Ecto neural progenitor cell (in vitro differentiated cells): Measurements from ENCODE around the gene GPX4.

Experiments
- DNase-seq: peaks from one replicate; pipeline ENCODE4 v3.0.0-alpha.2; 2018; ENCODE audit warnings: low spot score

GPX4 gene, protein sequence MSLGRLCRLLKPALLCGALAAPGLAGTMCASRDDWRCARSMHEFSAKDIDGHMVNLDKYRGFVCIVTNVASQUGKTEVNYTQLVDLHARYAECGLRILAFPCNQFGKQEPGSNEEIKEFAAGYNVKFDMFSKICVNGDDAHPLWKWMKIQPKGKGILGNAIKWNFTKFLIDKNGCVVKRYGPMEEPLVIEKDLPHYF

DNA sequence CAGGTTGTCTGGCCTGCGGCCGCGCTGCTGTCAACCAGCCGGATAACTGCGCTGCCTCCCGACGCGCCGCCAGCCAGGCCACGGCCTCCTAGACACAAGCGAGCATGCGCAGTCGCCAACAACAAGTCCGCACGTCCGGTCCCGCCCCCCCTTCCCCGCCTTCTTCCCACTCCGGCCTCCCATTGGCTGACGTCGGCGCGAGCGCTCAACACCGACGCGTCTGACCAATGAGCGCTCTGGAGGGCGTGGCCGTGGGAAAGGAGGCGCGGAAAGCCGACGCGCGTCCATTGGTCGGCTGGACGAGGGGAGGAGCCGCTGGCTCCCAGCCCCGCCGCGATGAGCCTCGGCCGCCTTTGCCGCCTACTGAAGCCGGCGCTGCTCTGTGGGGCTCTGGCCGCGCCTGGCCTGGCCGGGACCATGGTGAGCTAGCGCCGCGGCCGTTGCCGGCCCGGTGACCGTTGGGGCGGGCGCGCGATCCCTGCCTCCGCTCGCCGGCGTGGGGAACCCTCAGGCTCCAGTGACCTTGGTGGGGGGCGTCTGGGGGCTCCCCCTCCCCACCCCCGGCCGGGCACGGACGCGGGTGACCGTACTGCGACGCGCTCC is at the start of gene GPX4:
GPX4 (plus strand) TSS at position 287 of the 603 bp plus-strand sequence; CDS start at position 337, 50 bp downstream.
- DNase-seq = peak; percentile 100

DNA sequence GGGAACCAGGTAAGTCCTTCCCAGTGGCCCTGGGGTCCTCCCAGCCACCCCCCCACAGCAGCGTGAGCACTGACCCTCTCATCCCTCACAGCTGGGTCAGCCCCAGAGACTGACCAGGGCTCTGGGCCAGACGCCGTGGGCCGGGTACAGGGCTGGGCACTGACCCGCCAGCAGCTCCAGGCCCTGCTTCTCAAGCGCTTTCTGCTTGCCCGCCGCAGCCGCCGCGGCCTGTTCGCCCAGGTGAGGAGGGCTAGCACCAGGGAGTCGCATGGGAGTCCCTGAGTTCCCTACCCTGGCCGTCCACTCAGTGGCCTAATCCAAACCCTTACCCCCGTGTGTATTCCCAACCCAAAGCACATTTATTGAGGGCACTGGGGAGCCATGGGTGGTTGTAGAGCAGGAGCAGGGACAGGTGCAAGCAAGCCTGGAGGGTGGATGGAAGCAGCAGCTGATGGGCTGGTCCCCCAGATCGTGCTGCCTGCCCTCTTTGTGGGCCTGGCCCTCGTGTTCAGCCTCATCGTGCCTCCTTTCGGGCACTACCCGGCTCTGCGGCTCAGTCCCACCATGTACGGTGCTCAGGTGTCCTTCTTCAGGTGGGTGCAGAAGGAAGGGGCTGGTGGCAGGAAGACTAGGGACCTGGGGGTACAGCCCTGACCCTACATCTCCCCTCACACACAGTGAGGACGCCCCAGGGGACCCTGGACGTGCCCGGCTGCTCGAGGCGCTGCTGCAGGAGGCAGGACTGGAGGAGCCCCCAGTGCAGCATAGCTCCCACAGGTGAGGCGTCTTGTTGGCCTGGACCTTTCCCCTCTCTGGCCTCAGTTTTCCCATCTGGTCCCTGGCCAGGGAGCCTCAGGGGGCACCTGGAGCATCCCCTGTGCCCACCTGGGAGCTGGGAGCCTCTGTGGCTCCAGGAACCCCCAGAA is 49.4 kb upstream of the GPX4 start:
- DNase-seq = no peak

DNA sequence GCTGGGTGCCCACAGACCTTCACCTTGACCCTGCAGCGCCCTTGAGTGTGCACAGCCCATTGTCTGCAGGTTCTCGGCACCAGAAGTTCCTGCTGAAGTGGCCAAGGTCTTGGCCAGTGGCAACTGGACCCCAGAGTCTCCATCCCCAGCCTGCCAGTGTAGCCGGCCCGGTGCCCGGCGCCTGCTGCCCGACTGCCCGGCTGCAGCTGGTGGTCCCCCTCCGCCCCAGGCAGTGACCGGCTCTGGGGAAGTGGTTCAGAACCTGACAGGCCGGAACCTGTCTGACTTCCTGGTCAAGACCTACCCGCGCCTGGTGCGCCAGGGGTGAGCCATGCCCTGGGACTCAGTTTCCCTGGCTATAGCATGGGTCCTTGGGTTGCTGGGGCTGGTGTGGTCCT is 48.8 kb upstream of the GPX4 start:
- no peak for DNase-seq

DNA sequence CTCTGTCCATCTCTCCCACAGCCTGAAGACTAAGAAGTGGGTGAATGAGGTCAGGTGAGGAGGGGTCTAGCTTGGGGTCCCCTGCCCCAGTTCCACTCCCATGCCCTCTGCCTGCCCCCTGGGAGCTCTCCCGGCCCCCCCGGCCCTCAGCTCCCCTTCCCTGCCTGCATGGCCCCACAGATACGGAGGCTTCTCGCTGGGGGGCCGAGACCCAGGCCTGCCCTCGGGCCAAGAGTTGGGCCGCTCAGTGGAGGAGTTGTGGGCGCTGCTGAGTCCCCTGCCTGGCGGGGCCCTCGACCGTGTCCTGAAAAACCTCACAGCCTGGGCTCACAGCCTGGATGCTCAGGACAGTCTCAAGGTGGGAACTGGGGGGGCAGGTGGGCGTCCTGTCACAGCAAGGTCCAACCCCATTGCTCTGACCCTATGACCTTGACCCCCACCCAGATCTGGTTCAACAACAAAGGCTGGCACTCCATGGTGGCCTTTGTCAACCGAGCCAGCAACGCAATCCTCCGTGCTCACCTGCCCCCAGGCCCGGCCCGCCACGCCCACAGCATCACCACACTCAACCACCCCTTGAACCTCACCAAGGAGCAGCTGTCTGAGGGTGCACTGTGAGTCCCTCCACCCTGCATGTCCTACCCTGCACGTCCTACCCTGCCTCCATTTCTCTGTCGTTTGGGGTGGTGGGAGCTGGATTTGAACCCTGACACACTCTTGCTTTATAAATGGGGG is 47.7 kb upstream of the GPX4 start:
- no peak for DNase-seq

DNA sequence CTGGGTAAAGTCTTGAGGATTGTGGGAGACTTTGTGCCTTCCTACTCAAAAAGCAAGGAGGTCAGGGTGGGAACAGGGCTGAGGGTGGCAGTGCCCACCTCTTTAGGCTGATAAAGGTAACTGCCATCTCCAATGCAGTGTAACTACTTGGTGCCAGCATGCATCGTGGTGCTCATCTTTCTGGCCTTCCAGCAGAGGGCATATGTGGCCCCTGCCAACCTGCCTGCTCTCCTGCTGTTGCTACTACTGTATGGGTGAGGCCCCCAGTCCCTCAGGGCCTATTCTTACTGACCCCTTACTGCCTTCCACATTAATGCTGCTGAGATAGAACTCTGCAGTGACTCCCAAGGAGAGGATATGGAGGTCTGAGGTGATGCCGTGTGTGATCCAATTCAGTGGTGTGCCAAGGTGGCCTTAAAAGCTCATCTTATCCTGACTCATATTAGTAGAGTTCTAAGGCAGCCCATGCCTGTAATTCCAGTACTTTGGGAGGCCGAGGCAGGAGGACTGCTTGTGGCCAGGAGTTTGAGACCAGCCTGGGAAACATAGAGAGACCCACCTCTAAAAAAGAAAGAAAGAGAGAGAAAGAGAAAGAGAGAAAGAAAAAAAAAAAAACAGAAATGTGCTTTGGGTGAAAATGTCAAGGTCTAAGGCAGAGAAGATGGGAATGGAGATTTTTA is 46.5 kb upstream of the GPX4 start:
- DNase-seq = no peak

DNA sequence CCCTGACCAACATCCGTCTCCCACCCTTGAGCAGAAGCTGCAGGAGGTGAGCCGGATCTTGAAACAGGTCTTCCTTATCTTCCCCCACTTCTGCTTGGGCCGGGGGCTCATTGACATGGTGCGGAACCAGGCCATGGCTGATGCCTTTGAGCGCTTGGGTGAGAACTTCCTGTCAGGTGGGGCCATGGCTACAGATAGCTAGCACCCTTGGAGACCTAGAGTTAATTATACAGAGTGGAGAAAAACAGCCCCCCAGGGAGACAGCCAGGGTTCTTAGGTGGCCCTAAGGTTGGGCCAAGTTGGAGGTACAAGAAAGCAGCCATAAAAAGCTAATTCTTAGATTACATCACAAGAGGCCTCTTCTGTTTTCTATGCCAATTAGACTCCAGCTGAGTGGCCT is 45.7 kb upstream of the GPX4 start:
- no peak for DNase-seq

DNA sequence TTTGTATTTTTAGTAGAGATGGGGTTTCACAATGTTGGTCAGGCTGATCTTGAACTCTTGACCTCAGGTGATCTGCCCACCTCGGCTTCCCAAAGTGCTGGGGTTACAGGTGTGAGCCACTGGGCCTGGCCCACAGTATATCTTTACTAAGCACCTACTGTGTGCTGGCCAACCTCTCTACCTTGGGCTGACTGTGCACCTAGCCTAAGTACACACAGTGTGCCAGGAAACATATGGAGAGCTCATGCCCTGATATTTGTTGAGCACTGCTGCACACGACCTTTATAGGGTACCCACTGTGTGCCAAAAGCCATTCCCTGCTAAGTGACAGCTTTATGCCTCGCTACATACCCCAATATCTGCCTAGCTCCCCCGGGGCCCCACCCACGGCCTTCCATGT is 43.1 kb upstream of the GPX4 start:
- no peak for DNase-seq

DNA sequence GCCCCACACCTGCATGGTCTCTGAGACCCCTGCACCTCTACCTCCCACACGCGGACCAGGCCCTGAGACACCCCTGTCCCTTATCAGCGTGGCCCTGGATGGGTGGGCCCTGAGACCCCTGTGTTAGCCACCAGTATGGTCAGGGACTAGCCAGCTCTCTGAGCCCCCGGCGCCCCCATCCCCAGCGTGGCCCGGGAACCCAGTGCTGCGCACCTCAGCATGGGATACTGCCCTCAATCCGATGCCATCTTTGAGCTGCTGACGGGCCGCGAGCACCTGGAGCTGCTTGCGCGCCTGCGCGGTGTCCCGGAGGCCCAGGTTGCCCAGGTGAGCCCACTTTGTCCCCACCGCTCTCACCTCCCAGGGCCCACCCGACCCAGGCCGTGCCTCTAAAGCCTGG is 41.8 kb upstream of the GPX4 start:
- DNase-seq = no peak

DNA sequence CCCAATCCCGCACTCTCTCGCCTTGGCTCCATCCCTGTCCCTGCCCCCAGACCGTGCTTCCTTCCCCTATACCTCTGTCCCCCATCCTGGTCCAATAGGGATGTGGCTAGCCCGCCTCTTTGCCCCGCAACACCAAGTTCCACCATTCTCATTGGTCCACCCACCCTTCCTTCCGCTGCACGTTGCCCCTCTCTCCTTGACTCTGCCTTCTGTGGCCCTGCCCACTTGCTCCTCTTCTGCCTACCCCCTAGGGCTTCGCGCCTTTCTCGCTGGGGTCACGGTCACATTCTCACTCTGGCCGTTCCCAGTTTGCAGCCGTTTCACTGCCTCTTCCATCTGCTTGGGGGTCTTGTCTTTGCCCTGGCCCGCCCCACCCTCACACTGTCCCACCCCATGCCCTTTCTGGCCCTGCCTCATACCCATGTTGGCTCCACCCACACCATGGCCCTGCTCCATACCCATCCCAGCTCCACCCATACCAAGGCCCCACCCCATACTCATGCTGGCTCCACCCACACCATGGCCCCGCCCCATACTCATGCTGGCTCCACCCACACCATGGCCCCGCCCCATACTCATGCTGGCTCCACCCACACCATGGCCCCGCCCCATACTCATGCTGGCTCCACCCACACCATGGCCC is 41.3 kb upstream of the GPX4 start:
- DNase-seq = no peak

DNA sequence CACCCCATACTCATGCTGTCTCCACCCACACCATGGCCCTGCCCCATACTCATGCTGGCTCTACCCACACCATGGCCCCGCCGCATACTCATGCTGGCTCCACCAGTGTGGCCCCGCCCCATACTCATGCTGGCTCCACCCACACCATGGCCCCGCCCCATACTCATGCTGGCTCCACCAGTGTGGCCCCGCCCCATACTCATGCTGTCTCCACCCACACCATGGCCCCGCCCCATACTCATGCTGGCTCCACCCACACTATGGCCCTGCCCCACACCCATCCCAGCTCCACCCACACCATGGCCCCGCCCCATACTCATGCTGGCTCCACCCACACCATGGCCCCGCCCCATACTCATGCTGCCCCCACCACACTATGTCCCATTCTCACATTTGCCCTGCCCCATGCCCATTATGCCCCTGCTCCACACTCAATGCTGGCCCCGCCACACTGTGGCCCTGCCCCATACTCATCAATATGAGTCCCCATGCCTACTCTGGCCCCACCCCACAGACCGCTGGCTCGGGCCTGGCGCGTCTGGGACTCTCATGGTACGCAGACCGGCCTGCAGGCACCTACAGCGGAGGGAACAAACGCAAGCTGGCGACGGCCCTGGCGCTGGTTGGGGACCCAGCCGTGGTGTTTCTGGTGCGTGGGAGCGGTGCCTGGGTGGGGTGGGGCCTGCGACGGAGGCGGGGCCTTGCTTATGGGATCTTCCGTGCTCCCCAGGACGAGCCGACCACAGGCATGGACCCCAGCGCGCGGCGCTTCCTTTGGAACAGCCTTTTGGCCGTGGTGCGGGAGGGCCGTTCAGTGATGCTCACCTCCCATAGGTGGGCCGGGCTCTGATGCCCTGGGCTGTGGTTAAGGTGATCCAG is 40.5 kb upstream of the GPX4 start:
- DNase-seq = no peak

DNA sequence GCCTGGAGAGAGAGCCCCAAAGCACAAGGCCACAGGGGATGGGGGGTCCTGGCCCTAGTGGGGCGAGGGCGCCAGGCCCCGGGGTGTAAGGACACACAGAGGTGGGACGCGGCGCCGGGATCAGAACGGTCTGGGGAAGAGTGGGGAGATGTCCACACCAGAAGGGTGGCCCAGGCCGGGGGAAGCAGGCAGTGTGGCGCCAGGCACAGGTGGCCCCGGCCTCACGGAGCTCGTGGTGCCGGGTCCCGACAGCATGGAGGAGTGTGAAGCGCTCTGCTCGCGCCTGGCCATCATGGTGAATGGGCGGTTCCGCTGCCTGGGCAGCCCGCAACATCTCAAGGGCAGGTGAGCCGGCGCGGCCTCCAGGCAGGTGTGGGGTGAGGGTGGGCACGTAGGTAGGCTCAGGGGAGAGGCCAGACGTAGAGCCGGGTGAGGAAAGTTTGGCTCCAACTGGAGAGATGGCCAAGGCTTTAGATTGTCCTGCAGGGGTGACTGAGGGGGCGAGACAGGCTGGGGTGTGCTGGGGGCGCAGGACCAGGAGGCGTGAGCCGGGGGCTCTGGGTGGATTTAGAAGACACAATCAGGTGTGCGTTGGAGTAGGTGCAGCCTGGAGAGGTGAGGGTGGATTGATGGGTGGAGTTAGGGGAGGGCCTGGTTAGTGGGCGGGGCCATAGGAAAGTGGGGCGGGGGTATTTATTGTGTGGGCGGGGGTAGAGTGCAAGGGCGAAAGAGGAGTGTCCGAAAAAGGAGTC is 39.7 kb upstream of the GPX4 start:
- no peak for DNase-seq

DNA sequence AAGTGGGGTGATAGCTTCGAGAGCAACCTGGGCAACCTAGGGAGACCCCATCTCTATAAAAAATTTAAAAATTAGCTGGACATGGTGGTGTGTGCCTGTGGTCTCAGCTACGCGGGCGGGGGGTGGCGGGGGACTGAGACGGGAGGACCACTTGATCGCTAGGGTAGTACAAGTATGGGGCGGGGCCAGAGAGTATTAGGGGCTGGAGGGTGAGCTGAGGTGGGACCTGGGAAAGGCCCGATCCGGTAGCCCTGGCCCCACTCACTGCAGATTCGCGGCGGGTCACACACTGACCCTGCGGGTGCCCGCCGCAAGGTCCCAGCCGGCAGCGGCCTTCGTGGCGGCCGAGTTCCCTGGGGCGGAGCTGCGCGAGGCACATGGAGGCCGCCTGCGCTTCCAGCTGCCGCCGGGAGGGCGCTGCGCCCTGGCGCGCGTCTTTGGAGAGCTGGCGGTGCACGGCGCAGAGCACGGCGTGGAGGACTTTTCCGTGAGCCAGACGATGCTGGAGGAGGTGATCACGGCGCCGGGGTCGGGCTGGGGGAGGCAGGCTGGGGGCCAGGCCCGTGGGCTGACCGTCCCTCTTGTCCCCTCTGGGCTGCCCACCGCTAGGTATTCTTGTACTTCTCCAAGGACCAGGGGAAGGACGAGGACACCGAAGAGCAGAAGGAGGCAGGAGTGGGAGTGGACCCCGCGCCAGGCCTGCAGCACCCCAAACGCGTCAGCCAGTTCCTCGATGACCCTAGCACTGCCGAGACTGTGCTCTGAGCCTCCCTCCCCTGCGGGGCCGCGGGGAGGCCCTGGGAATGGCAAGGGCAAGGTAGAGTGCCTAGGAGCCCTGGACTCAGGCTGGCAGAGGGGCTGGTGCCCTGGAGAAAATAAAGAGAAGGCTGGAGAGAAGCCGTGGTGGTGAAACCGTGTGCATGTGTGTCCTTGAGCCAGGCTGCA is 38.9 kb upstream of the GPX4 start:
- peak; percentile 85 for DNase-seq

DNA sequence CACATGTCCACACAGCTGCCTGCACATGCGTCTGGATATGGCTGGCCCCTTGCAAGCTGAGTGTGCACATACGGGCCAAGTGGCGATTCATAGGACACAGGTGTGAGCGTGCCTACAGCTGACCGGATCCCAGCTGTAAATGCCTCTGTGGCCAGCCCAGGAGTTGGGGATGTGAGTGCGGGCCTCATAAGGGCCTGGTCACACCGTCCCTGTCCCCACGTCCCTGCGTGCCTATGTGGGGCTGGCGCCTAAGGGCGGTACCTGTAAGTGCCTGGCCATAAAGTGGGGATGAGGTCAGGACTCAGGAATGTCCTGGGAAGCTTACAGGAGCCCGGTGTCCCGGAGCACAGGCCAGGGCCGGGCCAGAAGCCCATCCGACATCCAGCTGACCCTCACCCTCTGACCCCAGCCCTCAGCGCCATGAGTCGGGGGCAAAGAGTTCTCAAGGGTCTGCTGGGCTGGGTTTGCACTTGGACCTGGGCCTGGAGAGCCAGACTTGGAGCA is 38.1 kb upstream of the GPX4 start:
- no peak for DNase-seq

DNA sequence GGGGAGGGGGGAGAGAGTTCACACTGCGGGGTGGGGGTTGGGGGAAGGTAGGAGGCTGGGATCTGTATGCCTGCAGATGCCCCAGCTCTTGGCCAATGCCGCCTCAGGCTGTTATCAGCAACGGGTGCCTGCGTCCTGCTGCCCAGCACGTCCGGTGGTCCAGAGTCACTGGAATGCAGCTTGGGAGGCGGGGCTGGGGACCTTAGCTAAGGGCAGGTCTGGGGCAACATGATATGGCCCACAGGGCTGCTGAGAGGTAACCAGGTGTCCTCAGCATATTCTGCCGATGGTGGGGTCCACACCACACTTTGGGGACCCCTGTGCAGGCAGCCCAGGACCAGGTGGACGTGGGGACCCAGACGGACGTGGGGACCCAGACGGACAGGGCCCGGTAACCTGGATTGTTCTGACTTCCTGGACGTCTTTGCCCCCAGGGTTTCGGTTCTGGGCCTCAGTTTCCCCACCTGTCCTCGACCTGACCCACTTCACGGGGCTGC is 37.5 kb upstream of the GPX4 start:
- no peak for DNase-seq

DNA sequence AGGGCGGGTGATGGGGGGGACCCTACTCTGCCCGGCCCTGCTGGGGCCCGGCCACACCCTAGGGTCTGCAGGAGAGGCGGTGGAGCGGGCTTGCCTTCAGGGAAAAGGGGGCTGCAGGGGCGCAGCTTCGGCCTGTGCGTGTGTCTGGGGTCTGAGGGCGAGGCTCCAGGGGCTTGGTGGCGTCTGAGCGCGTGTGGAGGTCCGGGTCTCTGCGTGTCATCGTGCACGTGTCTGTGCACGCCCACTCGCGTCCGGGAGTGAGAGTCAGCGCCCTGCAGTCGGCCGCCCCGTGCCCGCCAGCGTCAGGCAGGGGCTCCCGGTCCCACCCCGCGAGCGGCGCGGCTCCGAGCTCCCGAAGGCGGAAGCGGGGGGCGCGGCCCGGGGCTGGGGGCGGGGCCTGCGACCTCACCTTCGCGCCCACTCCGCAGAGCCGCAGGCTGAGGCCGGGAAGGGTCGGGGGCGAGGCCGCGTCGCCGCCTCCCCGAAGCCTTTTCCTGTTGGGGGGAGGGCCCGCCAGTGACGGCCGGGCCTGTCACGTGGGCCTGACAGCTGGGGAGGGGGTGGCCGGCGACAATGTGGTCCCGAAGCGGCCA is 37.0 kb upstream of the GPX4 start, which contains the start of gene ARHGAP45:
ARHGAP45 (plus strand) TSS at position 420 of the 593 bp plus-strand sequence. CDS start 239 bp downstream, outside the sequence.
- no peak for DNase-seq

DNA sequence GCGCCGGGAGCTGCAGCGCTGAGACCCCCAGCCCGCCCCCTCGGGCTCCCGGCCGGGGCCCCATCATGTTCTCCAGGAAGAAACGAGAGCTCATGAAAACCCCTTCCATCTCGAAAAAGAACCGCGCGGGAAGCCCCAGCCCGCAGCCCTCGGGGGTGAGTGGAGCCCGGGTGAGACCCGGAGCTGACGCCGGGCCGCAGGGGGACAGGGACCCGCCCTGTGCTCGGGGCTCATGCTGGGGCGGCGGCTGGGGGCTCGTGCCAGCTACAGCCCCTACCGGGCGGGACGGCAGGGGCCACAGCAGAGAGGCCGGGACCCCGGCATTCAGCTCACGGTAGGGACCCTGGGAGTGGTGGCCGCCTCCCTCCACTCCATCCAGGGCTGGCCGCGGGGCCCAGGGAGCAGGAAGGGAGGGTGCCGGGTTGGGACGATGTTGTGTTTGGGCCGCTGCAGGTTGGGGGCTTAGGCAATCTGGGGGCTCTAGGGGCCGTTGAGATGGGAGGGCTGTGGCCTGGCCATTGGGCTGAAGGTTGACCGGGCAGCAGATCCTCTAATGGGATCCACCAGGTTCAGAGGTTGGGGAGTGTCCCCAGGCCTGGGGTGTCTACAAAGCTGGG is 36.3 kb upstream of the GPX4 start:
- no peak for DNase-seq
